PC-9 (cell line): Measurements from ENCODE around the gene FAM72B.
"Not testable (repeated sequence)": the region's sequence is repeated elsewhere in the genome, so short reads cannot be mapped to it uniquely, and the experiment has no call there.

ENCODE experiments used
- EZH2 ChIP-seq: fragments of 200-600 bp; sonication (generic); IDR thresholded peaks from 2 replicates; pipeline ENCODE4 v1.8.0; 2017; ENCODE audit warnings: antibody characterized with exemption, low read depth
- TF ChIP-seq, protein P1 (sequence below): fragments of 200-600 bp; sonication (generic); conservative IDR thresholded peaks from 2 replicates; pipeline ENCODE4 v1.6.1; 2017; ENCODE audit warnings: mixed run types, antibody characterized with exemption, mild to moderate bottlenecking, moderate library complexity

DNA sequence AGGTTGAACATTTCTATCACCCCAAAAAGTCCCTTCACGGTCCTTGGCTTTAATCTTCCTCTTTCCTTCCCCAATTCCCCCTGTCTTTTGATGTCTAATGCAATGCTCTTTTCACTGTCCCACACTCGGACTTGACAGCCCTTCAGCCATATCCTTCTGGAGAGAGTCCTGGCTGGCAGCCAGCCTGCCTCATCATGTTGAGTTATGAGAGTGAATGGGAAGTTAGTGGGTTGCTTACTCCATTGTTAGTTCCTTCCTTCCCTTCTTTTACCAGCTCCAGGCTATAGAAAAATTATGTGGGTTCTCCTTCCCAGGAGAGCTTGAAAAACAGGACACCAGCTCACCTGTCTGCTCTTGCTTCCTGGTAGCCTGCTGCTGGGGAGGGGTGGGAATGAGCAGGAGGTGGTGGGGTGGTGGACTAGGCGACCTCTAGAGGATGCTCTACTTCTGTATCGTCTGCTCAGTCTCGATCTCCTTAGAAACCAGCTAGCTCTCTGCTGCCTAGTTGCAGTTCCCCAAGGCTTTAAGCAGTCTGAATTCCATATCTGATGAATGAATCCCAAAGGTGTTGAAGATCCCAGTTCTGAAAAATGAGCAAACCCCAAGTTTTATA is 30.5 kb upstream of the FAM72B start:
- TF ChIP-seq, protein P1, sequence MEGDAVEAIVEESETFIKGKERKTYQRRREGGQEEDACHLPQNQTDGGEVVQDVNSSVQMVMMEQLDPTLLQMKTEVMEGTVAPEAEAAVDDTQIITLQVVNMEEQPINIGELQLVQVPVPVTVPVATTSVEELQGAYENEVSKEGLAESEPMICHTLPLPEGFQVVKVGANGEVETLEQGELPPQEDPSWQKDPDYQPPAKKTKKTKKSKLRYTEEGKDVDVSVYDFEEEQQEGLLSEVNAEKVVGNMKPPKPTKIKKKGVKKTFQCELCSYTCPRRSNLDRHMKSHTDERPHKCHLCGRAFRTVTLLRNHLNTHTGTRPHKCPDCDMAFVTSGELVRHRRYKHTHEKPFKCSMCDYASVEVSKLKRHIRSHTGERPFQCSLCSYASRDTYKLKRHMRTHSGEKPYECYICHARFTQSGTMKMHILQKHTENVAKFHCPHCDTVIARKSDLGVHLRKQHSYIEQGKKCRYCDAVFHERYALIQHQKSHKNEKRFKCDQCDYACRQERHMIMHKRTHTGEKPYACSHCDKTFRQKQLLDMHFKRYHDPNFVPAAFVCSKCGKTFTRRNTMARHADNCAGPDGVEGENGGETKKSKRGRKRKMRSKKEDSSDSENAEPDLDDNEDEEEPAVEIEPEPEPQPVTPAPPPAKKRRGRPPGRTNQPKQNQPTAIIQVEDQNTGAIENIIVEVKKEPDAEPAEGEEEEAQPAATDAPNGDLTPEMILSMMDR: not testable (repeated sequence)
- not testable (repeated sequence) for TF ChIP-seq EZH2
